ENCODE measurements around the gene TNS1. TPM values are rescaled to one million over a fixed set of nuclear protein-coding genes. Genes with fewer than 3 reads are reported as not detected.

TNS1 gene
- total RNA-seq, 1 experiment from 2014 or later: 3.4 TPM

GRCh38 chr2:218026244-218026643, 23.4 kb upstream of the TNS1 start:
- Histone ChIP-seq H2AFZ (ENCODE audit: low read length) (no peak overlapping the region), H3K4me2 (ENCODE audit: insufficient read depth, insufficient read length, low read length) (no peak overlapping the region), H4K5ac (ENCODE audit: insufficient read length, low read depth, low read length) (no peak overlapping the region), H2BK12ac (ENCODE audit: insufficient read length, low read depth, low read length) (no peak overlapping the region), H3K4me1 (ENCODE audit: insufficient read depth, low read length) (peaks cover 3% of the 10 kb centered on the region; the same call in 1 of the 2 replicates), H2BK20ac (ENCODE audit: low read depth, low read length, poor library complexity, severe bottlenecking) (no peak overlapping the region), H3K79me2 (ENCODE audit: insufficient read depth, low read length) (no peaks in the 10 kb centered on the region), H3K56ac (ENCODE audit: insufficient read length, low read depth, low read length) (no peak overlapping the region), H3K9me3 (ENCODE audit: control insufficient read depth, low read depth, low read length) (no peaks in the 10 kb centered on the region), H3K27me3 (ENCODE audit: insufficient read depth, low read length) (no peaks in the 10 kb centered on the region), H2BK120ac (ENCODE audit: low read depth, low read length, poor library complexity, severe bottlenecking) (no peak overlapping the region), H3K4ac (ENCODE audit: low read depth, low read length) (no peak overlapping the region), H3K79me1 (ENCODE audit: insufficient read depth, low read depth, low read length, poor library complexity, severe bottlenecking) (no peaks in the 10 kb centered on the region), H3K18ac (ENCODE audit: insufficient read length, low read depth, low read length) (no peak overlapping the region), H2BK5ac (ENCODE audit: insufficient read length, low read length) (no peak overlapping the region), H3K14ac (ENCODE audit: insufficient read depth, low read length) (no peak overlapping the region), H3K23ac (ENCODE audit: insufficient read length, low read depth, low read length) (no peak overlapping the region), H4K8ac (replicated peaks; ENCODE audit: insufficient read length, low read depth, low read length) (no peak overlapping the region), H2BK15ac (ENCODE audit: low read depth, low read length) (no peak overlapping the region), H3T11ph (ENCODE audit: low read length) (no peak overlapping the region), H2AK5ac (ENCODE audit: insufficient read length, low read length) (no peak overlapping the region), H3K27ac (ENCODE audit: insufficient read length, low read depth, low read length) (no peak overlapping the region), H4K20me1 (ENCODE audit: control insufficient read depth, insufficient read depth, insufficient read length) (no peaks in the 10 kb centered on the region), H4K91ac (ENCODE audit: insufficient read length, low read depth, low read length) (no peak overlapping the region), H3K9ac (ENCODE audit: extremely low read depth, insufficient read length, low read length) (no peak overlapping the region), H3K23me2 (ENCODE audit: insufficient read length, low read depth, low read length, poor library complexity, severe bottlenecking) (no peaks in the 10 kb centered on the region)
- Mint-ChIP-seq H3K4me3 (no peak overlapping the region), H3K27ac (no peak overlapping the region), H3K4me1 (peaks cover 23 to 36% of the 10 kb centered on the region in 2 experiments), H3K27me3 (ENCODE audit: low read depth) (peaks cover 8% of the 10 kb centered on the region), H3K9me3 (no peaks in the 10 kb centered on the region), H3K36me3 (ENCODE audit: insufficient read depth in 1 of 3, low read depth in 3 of 3) (no peaks in the 10 kb centered on the region)
- peak; percentile 20 for DNase-seq
- no CpG with 5 or more reads among the region's 7 CpGs for WGBS (ENCODE audit: extremely low coverage, insufficient read length, low lambda C conversion rate)
- TF ChIP-seq, protein P1, sequence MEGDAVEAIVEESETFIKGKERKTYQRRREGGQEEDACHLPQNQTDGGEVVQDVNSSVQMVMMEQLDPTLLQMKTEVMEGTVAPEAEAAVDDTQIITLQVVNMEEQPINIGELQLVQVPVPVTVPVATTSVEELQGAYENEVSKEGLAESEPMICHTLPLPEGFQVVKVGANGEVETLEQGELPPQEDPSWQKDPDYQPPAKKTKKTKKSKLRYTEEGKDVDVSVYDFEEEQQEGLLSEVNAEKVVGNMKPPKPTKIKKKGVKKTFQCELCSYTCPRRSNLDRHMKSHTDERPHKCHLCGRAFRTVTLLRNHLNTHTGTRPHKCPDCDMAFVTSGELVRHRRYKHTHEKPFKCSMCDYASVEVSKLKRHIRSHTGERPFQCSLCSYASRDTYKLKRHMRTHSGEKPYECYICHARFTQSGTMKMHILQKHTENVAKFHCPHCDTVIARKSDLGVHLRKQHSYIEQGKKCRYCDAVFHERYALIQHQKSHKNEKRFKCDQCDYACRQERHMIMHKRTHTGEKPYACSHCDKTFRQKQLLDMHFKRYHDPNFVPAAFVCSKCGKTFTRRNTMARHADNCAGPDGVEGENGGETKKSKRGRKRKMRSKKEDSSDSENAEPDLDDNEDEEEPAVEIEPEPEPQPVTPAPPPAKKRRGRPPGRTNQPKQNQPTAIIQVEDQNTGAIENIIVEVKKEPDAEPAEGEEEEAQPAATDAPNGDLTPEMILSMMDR (conservative IDR thresholded peaks at IDR 0.05): no peak
